Inferior parietal cortex (tissue), 1 donor: ENCODE measurements around the gene FLVCR1.
"Not testable (repeated sequence)": the region's sequence is repeated elsewhere in the genome, so short reads cannot be mapped to it uniquely, and the experiment has no call there.

Experiments used
- DNase-seq: peaks from one replicate; pipeline ENCODE4 v3.0.0-alpha.2; 2016; ENCODE audit errors: extremely low spot score

The FLVCR1 gene

DNA sequence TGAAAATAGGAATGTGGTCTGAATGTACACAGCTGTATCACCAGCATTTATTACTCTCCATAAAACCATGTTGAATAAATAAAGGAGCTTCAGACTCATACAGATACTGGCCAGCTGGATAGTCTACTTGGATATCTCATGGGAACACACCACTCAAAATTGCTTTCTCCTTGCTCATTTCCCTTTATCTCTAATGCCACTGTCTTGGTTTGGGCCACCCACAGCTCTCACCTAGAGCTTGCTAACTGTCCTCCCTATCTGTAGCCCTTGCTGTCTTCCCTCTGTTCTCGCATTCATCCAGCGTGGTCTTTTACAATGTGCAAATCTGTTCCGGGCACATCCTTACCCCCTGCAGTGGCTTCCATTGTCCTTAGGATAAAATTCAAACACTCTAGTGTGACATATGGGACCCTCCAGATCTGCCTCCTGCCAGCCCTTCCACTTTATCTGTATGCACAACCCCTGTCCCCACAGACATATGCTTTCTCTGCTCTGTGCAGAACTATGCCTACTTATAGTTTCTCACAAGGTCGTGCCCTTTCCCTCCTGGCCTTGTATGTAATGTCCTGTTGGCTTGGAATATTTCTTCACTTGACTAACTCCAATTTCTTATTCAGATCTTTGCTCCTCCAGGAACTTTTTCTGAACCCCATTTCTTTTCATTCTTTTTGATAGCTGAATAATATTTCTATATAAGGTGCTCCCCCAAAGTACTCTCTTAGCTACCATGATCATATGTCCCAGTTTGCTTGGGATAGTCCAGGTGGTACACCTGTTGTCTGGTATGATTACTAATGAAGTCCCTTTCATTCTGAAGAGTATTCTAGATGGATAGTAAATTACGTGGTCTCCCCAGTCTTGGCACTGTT lies 2.9 kb downstream of the FLVCR1 start:
- DNase-seq = no peak

DNA sequence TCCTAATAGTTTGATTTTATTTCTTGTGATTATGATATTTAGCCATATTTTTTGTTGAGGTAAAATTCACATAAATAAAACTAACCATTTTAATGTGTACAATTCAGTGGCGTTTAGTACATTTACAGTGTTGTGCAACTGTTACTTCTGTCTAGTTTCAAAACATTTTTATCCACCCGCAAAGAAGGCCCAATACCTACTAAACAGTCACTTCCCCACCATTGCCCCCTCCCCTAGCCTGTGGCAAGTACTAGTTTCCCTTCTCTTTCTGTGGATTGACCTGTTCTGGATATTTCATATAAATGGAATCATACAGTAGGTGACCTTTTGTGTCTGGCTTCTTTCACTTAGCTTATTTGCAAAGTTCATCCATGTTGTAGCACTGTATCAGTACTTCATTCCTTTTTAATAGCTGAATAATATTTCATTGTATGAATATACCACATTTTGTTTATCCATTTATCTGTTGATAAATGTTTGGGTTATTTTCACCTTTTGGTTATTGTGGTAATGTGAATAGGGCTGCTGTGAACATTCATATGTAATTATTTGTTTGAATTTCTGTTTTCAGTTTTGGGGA lies 4.1 kb downstream of the FLVCR1 start:
- DNase-seq = no peak

DNA sequence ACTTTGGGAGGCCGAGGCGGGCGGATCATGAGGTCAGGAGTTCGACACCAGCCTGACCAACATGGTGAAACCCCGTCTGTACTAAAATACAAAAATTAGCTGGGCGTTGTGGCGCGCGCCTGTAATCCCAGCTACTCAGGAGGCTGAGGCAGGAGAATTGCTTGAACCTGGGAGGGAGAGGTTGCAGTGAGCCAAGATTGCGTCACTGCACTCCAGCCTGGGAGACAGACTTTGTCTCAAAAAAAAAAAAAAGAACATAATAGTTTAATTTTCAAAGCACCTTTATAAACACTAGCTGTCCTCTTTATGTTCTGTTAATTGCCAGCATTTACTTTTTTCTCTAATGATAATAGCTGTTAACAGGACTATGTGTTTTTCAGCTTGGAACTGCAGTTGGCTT lies 5.3 kb downstream of the FLVCR1 start:
- DNase-seq = not testable (repeated sequence)

DNA sequence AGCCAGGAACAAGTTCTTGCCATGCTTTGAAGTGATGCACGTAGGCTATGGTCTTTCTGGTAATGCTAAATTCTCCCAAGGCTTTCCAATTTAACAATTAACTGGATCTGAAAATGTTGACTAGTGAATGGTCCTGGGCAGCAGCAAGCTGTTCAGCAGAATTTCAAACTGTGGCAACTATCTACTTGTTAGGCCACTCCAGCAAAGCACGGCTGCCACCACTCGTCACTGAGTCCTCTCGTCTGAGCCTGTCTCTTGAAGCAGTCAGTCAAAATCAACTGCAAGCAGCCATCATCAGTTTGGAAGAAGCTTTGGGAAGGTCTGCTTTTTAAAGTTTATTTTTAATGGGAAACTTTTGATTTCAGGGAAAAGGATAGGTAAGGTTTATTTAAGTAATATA lies 6.1 kb downstream of the FLVCR1 start:
- DNase-seq = no peak

DNA sequence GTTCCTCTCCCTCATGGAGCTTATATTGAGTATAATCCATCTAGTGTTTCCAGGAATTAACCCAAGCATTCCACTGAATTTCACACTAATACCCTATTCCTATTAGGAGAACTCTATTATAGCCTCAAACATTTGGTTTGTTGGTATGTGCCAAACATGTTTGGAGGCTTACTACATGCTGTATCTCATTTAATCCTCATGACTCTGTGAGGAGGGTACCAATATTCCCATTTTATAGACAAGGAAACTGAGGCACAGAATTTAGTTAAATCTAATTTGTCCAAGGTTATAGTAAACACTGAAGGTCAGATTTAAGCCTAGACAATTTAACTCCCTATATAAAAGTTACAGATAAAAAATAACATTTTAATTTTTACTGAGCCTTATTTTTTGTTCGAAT lies 9.1 kb downstream of the FLVCR1 start:
- DNase-seq = no peak

DNA sequence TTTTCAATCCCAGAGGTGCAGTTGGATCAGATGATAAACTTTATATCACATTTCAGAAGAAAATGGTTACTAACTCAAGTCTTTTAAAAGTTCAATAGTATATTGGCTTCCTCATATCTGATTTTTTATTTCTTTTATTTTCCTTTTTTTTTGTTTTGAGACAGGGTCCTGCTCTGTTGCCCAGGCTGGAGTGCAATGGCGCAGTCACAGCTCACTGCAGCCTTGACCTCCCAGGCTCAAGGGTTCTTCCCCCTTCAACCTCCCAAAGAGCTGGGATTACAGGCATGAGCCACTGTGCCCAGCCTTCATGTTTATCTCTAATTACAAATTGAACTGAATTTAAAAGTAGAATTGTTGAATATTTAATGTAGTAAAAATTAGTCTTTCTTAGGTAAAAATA lies 13.9 kb downstream of the FLVCR1 start:
- no peak for DNase-seq

DNA sequence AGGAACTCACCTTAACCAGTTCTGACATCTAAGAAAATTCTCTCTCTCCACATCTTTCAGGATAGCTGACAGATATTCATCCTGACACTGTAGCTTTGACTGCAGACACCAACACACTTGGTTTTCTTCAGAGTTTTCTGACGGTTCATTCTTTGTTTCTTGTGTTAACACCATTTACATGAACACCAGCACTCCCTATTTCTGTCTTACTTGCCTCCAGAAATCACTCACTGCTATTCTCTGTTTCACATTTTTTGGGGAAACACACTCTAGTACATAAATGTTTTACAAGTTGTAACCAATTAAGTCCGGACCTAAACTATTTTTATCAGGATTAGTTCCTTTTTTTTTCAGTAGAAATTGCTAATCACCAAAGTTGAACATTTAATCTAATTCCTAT lies 15.4 kb downstream of the FLVCR1 start:
- DNase-seq = no peak

DNA sequence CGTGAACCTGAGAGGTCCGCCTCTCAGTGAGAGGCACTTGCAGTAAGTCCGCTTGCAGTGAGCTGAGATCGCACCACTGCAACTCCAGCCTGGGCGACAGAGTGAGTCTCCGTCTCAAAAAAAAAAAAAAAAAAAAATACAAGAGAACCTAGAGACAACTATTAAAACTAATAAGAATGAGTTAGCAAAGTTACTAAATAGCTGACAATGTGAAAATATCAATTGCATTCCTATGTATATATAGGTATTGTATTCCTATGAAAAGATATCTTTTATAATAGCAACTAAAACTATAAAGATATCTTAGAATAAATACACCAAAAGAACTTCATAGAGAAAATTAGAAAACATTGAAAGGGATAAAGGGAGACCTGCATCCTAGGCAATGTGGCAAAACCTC lies 20.3 kb downstream of the FLVCR1 start:
- DNase-seq = no peak

DNA sequence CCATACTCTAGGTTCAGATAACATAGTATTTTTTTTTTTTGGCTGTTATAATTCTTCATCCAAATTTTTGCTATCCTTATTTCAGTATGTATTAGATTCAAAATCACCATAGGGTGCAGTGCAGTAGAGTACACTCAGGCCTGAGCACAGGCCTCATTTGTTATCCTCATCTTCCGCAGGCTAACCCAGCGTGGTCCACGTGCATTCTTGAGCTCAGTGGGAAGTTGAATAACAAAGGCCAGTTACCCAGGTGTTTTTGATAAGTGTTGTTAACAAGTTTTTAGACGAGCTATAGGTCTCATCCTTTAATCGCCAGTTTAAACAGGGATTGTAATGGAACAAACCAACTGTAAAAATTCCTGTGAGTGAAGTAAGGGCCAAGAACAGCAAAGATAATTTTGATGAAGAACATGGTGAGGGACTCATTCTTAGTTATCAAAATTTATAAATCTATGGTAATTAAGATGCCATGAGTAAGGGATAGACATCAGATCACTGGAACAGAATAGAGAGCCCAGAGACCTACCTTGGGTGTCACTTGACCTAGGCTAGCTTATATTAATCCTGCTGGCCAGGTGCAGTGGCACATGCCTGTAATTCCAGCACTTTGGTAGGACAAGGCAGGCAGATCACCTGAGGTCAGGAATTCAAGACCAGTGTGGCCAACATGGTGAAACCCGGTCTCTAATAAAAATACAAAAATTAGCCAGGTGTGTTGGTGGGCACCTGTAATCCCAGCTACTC lies 22.0 kb downstream of the FLVCR1 start:
- DNase-seq = no peak

DNA sequence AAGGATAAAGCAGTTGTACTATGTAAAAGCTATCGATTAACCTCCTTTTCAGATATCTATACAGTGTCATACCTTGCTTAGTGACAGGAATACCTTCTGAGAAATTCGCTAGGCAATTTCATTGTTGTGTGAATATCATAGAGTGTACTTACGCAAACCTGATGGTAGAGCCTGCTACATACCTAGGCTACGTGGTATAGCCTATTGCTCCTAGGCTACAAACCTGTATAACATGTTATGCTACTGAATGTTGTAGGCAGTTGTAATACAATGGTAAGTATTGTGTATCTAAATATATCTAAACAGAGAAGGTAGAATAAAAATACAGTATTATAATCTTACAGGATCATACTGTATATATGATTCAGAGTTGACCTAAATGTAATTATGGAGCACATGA lies 26.5 kb downstream of the FLVCR1 start:
- no peak for DNase-seq

DNA sequence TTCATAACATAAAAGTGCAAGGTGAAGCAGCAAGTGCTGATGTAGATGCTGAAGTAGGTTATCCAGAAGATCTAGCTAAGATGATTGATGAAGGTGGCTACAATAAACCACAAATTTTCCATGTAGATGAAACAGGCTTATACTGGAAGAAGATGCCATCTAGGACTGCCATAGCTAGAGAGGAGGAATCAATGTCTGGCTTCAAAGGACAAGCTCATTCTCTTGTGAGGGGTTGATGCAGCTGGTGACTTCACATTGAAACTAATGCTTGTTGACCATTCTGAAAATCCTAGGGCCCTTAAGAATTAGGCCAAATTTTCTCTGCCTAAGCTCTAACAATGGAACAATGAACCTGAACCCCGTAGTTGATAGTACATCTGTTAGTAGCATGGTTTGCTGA lies 34.0 kb downstream of the FLVCR1 start:
- DNase-seq = no peak

DNA sequence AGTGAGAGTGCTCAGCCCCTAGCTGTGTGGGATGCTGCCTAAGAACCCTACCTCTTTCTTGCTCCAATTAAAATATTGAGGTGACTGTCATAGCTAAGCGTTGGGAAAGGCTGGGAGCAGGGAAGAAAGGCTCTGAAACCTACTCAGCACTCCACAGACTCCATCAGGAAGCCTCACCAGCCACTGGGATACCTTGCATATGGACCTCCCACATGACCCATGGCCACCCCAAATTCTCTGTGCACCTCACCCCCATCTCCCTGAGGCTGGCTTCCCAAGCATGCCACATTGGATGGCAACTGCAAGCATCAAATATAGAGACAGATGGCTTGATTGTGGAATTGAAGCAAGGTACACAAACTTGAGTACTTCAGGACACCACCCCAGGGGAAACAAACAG lies 41.8 kb downstream of the FLVCR1 start:
- DNase-seq = no peak

DNA sequence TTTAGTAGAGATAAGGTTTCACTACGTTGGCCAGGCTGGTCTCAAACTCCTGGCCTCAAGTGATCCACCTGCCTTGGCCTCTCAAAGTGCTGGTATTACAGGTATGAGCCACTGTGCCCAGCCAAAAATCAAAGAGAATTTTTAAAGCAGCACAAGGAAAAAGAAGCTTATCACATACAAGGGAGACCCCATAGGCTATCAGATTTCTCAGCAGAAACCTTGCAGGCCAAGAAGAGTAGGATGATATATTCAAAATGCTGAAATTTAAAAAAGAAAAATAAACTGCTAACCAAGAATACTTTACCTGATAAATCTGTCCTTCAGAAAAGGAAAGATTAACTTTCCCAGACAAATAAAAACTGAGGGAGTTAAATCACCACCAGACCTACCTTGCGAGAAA lies 43.2 kb downstream of the FLVCR1 start:
- no peak for DNase-seq

DNA sequence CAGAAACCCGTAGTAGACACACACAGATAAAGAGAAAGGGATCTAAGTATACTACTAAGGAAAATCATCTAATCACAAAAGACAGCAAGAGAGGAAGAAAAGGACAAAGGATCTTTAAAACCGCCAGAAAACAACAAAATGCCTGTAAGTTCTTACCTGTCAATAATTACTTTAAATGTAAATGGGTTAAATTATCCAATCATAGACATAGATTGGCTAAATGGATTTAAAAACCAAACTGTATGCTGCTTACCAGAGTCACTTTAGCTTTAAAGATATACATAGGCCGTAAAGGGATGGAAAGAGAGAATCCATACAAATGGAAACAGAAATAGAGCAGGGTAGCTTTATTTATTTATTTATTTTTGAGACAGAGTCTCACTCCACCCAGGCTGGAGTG lies 44.0 kb downstream of the FLVCR1 start:
- no peak for DNase-seq

DNA sequence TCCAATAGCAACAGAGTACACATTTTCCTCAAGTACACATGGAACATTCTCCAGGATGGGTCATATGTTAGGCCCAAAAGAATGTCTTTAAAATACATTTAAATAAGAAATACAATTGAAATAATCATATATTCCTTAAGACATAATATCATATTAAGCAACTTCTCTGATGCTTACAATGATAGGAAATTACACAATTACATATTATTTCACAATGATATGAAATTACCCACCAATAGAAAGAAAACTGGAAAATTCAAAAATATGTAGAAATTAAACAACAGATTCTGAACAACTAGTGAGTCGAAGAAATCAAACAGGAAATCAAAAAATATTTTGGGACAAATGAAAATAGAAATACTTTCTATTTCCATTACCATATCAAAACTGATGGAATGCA lies 45.6 kb downstream of the FLVCR1 start:
- DNase-seq = no peak

DNA sequence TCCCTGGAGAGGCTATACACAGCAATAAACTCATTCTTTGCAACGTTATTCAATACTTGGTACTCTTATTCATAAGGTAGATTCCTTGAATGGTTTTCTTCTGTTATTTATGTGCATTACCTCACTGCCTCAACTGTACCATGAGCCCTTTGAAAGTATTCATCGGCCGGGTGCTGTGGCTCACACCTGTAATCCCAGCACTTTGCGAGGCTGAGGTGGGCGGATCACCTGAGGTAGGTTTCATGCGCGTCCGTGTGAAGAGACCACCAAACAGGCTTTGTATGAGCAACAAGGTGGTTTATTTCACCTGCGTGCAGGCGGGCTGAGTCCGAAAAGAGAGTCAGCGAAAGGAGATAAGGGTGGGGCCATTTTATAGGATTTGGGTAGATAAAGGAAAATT lies 50.0 kb downstream of the FLVCR1 start:
- not testable (repeated sequence) for DNase-seq

DNA sequence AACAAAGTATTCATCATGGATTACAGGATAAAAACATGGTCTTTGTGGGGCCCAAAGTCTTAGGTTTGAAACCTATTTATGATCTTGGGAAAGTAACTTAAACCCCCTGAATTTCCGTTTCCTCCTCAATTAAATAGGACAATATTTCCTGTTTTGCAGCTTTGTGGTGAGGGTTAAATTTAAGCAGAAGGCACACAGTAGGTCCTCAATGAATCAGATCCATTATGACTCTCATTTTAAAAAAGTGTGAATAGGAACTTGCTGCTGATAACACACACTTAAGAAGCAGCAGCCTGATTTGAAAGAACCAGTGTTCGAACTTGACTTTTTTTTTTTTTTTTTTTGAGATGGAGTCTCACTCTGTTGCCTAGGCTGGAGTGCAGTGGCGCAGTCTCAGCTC lies 50.9 kb downstream of the FLVCR1 start:
- DNase-seq = no peak

DNA sequence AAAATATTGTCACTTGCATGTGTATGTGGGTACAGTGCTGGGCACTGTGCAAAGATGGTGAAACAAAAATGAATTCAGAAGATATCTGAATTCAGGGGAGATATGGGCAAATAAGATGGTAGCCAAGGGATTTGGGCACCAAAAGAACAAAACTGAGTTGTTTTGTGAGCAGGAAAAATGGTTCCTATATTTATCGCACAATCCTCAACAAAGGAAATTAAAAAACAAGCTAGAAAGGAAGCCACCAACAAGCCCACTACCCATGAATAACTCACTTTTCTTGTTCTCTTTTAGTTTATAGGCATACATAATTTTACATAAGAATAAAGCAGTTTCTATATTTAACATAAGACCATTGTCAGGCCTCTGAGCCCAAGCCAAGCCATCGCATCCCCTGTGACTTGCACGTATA lies 51.6 kb downstream of the FLVCR1 start:
- no peak for DNase-seq

DNA sequence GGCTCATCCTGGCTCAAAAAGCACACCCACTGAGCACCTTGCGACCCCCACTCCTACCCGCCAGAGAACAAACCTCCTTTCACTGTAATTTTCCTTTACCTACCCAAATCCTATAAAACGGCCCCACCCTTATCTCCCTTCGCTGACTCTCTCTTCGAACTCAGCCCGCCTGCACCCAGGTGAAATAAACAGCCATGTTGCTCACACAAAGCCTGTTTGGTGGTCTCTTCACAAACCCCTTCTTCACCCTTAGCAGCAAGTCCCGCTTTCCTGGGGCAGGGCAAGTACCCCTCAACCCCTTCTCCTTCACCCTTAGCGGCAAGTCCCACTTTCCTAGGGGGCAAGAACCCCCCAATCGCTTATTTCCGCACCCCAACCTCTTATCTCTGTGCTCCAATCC lies 52.1 kb downstream of the FLVCR1 start:
- DNase-seq = not testable (repeated sequence)

DNA sequence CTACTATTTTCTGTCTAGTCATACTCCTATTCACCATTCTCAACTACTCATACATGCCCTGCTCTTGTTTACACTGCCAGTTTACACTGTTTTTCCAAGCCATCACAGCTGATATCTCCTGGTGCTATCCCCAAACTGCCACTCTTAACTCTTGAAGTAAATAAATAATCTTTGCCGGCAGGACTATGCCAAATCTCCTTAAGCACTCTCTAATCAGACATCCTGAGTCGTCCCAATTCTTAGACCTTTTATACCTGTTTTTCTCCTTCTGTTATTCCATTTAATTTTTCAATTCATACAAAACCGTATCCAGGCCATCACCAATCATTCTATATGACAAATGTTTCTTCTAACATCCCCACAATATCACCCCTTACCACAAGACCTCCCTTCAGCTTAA lies 55.6 kb downstream of the FLVCR1 start:
- DNase-seq = not testable (repeated sequence)

DNA sequence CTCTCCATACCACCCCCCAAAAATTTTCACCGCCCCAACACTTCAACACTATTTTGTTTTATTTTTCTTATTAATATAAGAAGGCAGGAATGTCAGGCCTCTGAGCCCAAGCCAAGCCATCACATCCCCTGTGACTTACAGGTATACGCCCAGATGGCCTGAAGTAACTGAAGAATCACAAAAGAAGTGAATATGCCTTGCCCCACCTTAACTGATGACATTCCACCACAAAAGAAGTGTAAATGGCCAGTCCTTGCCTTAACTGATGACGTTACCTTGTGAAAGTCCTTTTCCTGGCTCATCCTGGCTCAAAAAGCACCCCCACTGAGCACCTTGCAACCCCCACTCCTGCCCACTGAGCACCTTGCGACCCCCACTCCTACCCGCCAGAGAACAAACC lies 56.0 kb downstream of the FLVCR1 start:
- DNase-seq = not testable (repeated sequence)

DNA sequence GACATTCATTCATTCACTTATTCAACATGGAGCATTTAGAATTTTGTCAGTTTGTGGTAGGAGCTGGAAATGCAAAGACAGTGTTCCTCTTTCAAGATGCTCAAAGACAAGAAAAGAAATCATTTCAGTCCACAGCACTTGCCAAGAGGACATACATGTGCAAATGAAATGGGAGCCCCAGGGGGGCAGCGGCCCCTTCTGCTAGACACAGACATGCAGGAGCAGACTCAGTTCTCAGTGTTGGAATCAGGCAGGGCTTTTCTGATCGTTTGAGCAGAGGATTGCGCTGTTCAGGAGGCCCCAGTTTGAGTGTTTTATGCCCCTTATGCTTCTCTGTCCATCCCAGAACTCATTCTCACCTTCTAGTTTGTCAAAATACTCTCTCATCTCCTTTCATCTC lies 56.7 kb downstream of the FLVCR1 start:
- DNase-seq = no peak
